ENCODE data around the gene AFMID. TPM values are rescaled to one million over a fixed set of nuclear protein-coding genes. Genes with fewer than 3 reads are reported as not detected.

AFMID gene
- total and polyA plus RNA-seq, 2 of the 13 experiments (the other 11 are each of a cell fraction or from before 2014, with no cell fraction given), result 249 to 270 TPM

DNA sequence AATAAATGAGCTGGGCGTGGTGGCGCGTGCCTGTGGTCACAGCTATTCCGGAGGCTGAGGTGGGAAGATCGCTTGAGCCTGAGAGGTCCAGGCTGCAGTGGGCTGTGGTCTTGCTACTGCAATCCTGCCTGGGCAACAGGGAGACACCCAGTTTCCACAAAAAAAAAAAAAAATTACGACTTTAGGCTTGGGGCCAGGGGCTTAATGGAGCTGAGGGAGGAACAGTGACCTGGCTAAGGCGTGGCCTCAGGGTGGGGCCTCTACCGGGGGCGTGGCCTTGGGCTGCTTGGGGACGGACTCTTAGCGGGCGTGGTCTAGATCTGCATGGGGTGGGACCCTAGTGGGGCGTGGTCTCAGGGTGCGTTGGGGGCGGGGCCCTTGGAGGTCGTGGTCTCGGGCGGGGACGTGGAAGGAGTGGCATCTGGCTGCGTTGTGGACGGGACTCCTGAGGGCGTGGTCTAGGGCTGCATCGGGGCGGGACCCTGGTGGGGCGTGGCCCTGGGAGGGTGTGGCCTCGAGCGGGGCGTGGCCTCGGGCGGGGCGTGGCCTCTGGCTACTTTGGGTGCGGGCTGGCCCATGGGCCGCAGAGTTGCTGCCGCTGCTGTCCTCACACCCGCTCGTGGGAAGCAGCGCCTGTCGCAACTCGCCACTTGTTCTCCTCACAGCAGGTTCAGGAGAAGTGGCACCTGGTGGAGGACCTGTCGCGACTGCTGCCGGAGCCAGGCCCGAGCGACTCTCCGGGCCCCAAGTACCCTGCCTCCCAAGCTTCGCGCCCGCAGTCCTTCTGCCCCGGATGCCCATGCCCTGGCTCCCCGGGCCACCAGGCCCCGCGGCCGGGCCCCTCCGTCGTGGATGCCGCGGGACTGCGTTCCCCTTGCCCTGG, 46.8 kb upstream of the AFMID start (continued):
- TF ChIP-seq LRRFIP1 (CRISPR knock-in tag; conservative IDR thresholded peaks at IDR 0.05), result no peak
- no peak for TF ChIP-seq MZF1 (CRISPR knock-in tag; IDR thresholded peaks at IDR 0.05; ENCODE audit: borderline replicate concordance)
- TF ChIP-seq ATF1 (CRISPR knock-in tag; IDR thresholded peaks at IDR 0.05), result no peak
- no peak for TF ChIP-seq EP300 (IDR thresholded peaks at IDR 0.05; ENCODE audit: low read depth in 2 of 2, low read length in 2 of 2)
- no peak; the same call in 1 of the 2 replicates for TF ChIP-seq EP300 (CRISPR knock-in tag; IDR thresholded peaks at IDR 0.05; ENCODE audit: borderline replicate concordance)
- no peak for TF ChIP-seq ZNF17 (CRISPR knock-in tag; IDR thresholded peaks at IDR 0.05)
- TF ChIP-seq HNF4A (CRISPR knock-in tag; IDR thresholded peaks at IDR 0.05), result no peak
- no peak for TF ChIP-seq E2F5 (CRISPR knock-in tag; conservative IDR thresholded peaks at IDR 0.05)
- TF ChIP-seq AKAP8 (CRISPR knock-in tag; IDR thresholded peaks at IDR 0.05), result 0 out of 2 replicates have a peak, but pooled peaks have one; percentile 48
- TF ChIP-seq ZFP36L1 (CRISPR knock-in tag; IDR thresholded peaks at IDR 0.05), result no peak
- TF ChIP-seq HOXA3 (CRISPR knock-in tag; IDR thresholded peaks at IDR 0.05), result no peak; the same call in 1 of the 2 replicates
- TF ChIP-seq ZNF180 (CRISPR knock-in tag; IDR thresholded peaks at IDR 0.05; ENCODE audit: borderline replicate concordance, low read depth), result no peak
- no peak for TF ChIP-seq ZNF256 (CRISPR knock-in tag; conservative IDR thresholded peaks at IDR 0.05)
- TF ChIP-seq ZNF598 (CRISPR knock-in tag; IDR thresholded peaks at IDR 0.05; ENCODE audit: borderline replicate concordance), result peak; percentile 76; the same call in 1 of the 2 replicates
- TF ChIP-seq ZNF776 (CRISPR knock-in tag; IDR thresholded peaks at IDR 0.05), result no peak; the same call in 1 of the 2 replicates
- TF ChIP-seq REL (CRISPR knock-in tag; conservative IDR thresholded peaks at IDR 0.05), result no peak
- no peak for TF ChIP-seq RBM22 (optimal IDR thresholded peaks at IDR 0.05; ENCODE audit: low read length)
- no peak for TF ChIP-seq FOXA3 (CRISPR knock-in tag; IDR thresholded peaks at IDR 0.05)
- no peak for TF ChIP-seq MYNN (CRISPR knock-in tag; IDR thresholded peaks at IDR 0.05; ENCODE audit: low read depth)
- no peak for TF ChIP-seq HNRNPL (IDR thresholded peaks at IDR 0.05; ENCODE audit: low read depth, low read length)
- peak; percentile 54 for TF ChIP-seq SAP130 (CRISPR knock-in tag; IDR thresholded peaks at IDR 0.05; ENCODE audit: low read depth)
- TF ChIP-seq MXD4 (CRISPR knock-in tag; IDR thresholded peaks at IDR 0.05), result no peak
- no peak for TF ChIP-seq TOPORS (CRISPR knock-in tag; IDR thresholded peaks at IDR 0.05)
- no peak; the same call in 1 of the 2 replicates for TF ChIP-seq HOXA5 (CRISPR knock-in tag; IDR thresholded peaks at IDR 0.05)
- no peak for TF ChIP-seq ZNF354B (CRISPR knock-in tag; IDR thresholded peaks at IDR 0.05)
- no peak for TF ChIP-seq TBL1XR1 (IDR thresholded peaks at IDR 0.05; ENCODE audit: borderline replicate concordance, low read length, partially characterized antibody)
- TF ChIP-seq ZNF121 (CRISPR knock-in tag; IDR thresholded peaks at IDR 0.05), result no peak
- no peak for TF ChIP-seq ZNF138 (CRISPR knock-in tag; IDR thresholded peaks at IDR 0.05; ENCODE audit: low read depth)
- no peak for TF ChIP-seq CEBPG (CRISPR knock-in tag; IDR thresholded peaks at IDR 0.05)
- TF ChIP-seq HNF4G (IDR thresholded peaks at IDR 0.05; ENCODE audit: borderline replicate concordance, low read depth, low read length), result no peak; the same call in 1 of the 2 replicates
- no peak for TF ChIP-seq HNF4G (CRISPR knock-in tag; IDR thresholded peaks at IDR 0.05; ENCODE audit: borderline replicate concordance, low read depth)

Data from HepG2 (cell line).